GM19099 (cell line): ENCODE data around the gene PPP1R1C.

ENCODE experiments used
- POLR2A ChIP-seq: IDR thresholded peaks from 3 replicates; pipeline ENCODE4 v1.6.1; 2011; ENCODE audit warnings: low read depth; ENCODE audit not compliant: insufficient read length; ENCODE audit errors: extremely low read depth

The PPP1R1C gene

GRCh38 chr2:182031956-182032355 lies 46.3 kb downstream of the PPP1R1C start:
- TF ChIP-seq POLR2A, result no peak

GRCh38 chr2:182033449-182033848 lies 47.8 kb downstream of the PPP1R1C start:
- TF ChIP-seq POLR2A, result no peak

- no peak for TF ChIP-seq POLR2A
These were observed 52.9 kb downstream of the PPP1R1C start for GRCh38 chr2:182038576-182038975.

GRCh38 chr2:182043021-182043420 lies 57.4 kb downstream of the PPP1R1C start:
- no peak for TF ChIP-seq POLR2A

- TF ChIP-seq POLR2A, result no peak
These were observed 58.2 kb downstream of the PPP1R1C start for GRCh38 chr2:182043861-182044260.

GRCh38 chr2:182047544-182047943 lies 61.9 kb downstream of the PPP1R1C start:
- TF ChIP-seq POLR2A, result no peak

GRCh38 chr2:182048088-182048487 lies 62.4 kb downstream of the PPP1R1C start:
- TF ChIP-seq POLR2A, result no peak

GRCh38 chr2:182048621-182049020 lies 63.0 kb downstream of the PPP1R1C start:
- TF ChIP-seq POLR2A, result no peak

- TF ChIP-seq POLR2A, result no peak
These were observed 63.9 kb downstream of the PPP1R1C start for GRCh38 chr2:182049372-182050148.

GRCh38 chr2:182050333-182051135 lies 64.9 kb downstream of the PPP1R1C start:
- TF ChIP-seq POLR2A, result no peak

GRCh38 chr2:182055993-182056392 lies 70.3 kb downstream of the PPP1R1C start:
- TF ChIP-seq POLR2A, result no peak

GRCh38 chr2:182057002-182057401 lies 71.3 kb downstream of the PPP1R1C start:
- no peak for TF ChIP-seq POLR2A

GRCh38 chr2:182058056-182058455 lies 72.4 kb downstream of the PPP1R1C start:
- no peak for TF ChIP-seq POLR2A

GRCh38 chr2:182061739-182062138 lies 76.1 kb downstream of the PPP1R1C start:
- TF ChIP-seq POLR2A, result no peak

GRCh38 chr2:182062329-182062972 lies 76.8 kb downstream of the PPP1R1C start:
- no peak for TF ChIP-seq POLR2A
